Breast epithelium (tissue), 4 donors: ENCODE data around the gene CAMTA1. TPM values are rescaled to one million over a fixed set of nuclear protein-coding genes. Genes with fewer than 3 reads are reported as not detected.

Experiments
- DNase-seq, 2 donors: peaks; one replicate each; pipeline ENCODE4 v3.0.0-alpha.2; 2019; ENCODE audit warnings: low spot score in 2 of 2
- H3K27ac ChIP-seq, 2 donors: fragments of 200-600 bp; sonication (generic) in 1 of 2; one replicate each; pipeline ENCODE4 v1.5.1; 2016 to 2019; ENCODE audit warnings: mild to moderate bottlenecking in 1 of 2
- H3K27me3 ChIP-seq, 2 donors: fragments of 200-600 bp; sonication (generic) in 1 of 2; one replicate each; pipeline versions ENCODE4 v1.5.1 to v1.6.0; 2017 to 2019; ENCODE audit warnings: control low read depth in 1 of 2, mild to moderate bottlenecking in 1 of 2
- H3K36me3 ChIP-seq: fragments of 200-600 bp; one replicate; pipeline ENCODE4 v1.5.1; 2019
- H3K4me1 ChIP-seq, 2 donors: fragments of 200-600 bp; sonication (generic); one replicate each; pipeline ENCODE4 v1.5.1; 2016 to 2019; ENCODE audit warnings: control low read depth in 1 of 2
- H3K4me3 ChIP-seq, 3 donors: fragments of 200-600 bp; sonication (generic); 1 replicate in 2 of 3; 2 replicates in 1 of 3; pipeline ENCODE4 v1.5.1; 2016 to 2019; ENCODE audit warnings: mild to moderate bottlenecking in 3 of 3, moderate library complexity in 2 of 3
- H3K9me3 ChIP-seq, 2 donors: fragments of 200-600 bp; sonication (generic) in 1 of 2; one replicate each; pipeline ENCODE4 v1.5.1; 2016 to 2019; ENCODE audit warnings: control low read depth in 1 of 2
- CTCF ChIP-seq, 3 donors: fragments of 450-650 bp; IDR thresholded peaks; one replicate each; pipeline ENCODE4 v1.5.1; 2016 to 2017; ENCODE audit warnings: antibody characterized with exemption in 3 of 3, mild to moderate bottlenecking in 3 of 3, moderate library complexity in 3 of 3
- POLR2A ChIP-seq: fragments of 450-650 bp; IDR thresholded peaks from one replicate; pipeline ENCODE4 v1.6.1; 2016; ENCODE audit warnings: antibody characterized with exemption, mild to moderate bottlenecking, moderate library complexity
- POLR2AphosphoS5 ChIP-seq, 3 donors: sonication (generic); formaldehyde crosslinking; IDR thresholded peaks; one replicate each; pipeline ENCODE4 v1.6.1; 2017; ENCODE audit warnings: antibody characterized with exemption in 3 of 3
- intact Hi-C: fragments of 100-400 bp; cut with DNase I; formaldehyde crosslinking; loops from one replicate; pipeline ENCODE4 v1.15.1; 2023; ENCODE audit warnings: low total_unique reads
- total RNA-seq, 3 donors: library from RNA; depleted of rRNA; stranded (reverse); fragments of >200 nt; gene quantifications; one replicate each; pipeline ENCODE4 v1.1.0, GENCODE V29; 2016

The CAMTA1 gene
- total RNA-seq, 3 donors from 2014 or later = 53.4 to 84.0 (median 61.9) TPM

GRCh38 chr1:7250176-7250575, 464.9 kb downstream of the CAMTA1 start:
- no peaks in the 10 kb centered on the region for H3K27me3 ChIP-seq
- H3K9me3 ChIP-seq = no peaks in the 10 kb centered on the region
- TF ChIP-seq POLR2A (no peak), CTCF (IDR thresholded peaks at IDR 0.05) (no peak), POLR2AphosphoS5 (IDR thresholded peaks at IDR 0.05) (no peak)
- H3K27ac ChIP-seq = no peak overlapping the region
- no peak overlapping the region for H3K4me3 ChIP-seq
- no peak for DNase-seq
- no peaks in the 10 kb centered on the region for H3K36me3 ChIP-seq
- intact Hi-C loops = no loop called here
- no peaks in the 10 kb centered on the region for H3K4me1 ChIP-seq

- intact Hi-C loops = no loop called here
- TF ChIP-seq POLR2A = no peak
- no peak for TF ChIP-seq POLR2AphosphoS5 (IDR thresholded peaks at IDR 0.05)
- TF ChIP-seq CTCF (IDR thresholded peaks at IDR 0.05) = no peak
Observed at GRCh38 chr1:7250597-7251453, 465.6 kb downstream of the CAMTA1 start.

GRCh38 chr1:7251454-7251800, 466.2 kb downstream of the CAMTA1 start:
- DNase-seq = no peak
- no peaks in the 10 kb centered on the region for H3K9me3 ChIP-seq
- intact Hi-C loops = no loop called here

More at GRCh38 chr1:7250597-7251453, 465.6 kb downstream of the CAMTA1 start:
- no peaks in the 10 kb centered on the region for H3K9me3 ChIP-seq
- H3K4me1 ChIP-seq = no peaks in the 10 kb centered on the region
- DNase-seq = no peak
- no peaks in the 10 kb centered on the region for H3K27me3 ChIP-seq
- H3K27ac ChIP-seq = no peak overlapping the region
- H3K4me3 ChIP-seq = no peak overlapping the region
- H3K36me3 ChIP-seq = no peaks in the 10 kb centered on the region

GRCh38 chr1:7252411-7253117, 467.3 kb downstream of the CAMTA1 start:
- H3K4me1 ChIP-seq = no peaks in the 10 kb centered on the region
- H3K4me3 ChIP-seq = no peak overlapping the region
- TF ChIP-seq CTCF (IDR thresholded peaks at IDR 0.05) = no peak
- no peak for TF ChIP-seq POLR2AphosphoS5 (IDR thresholded peaks at IDR 0.05)
- no peak for DNase-seq
- H3K36me3 ChIP-seq = no peaks in the 10 kb centered on the region
- intact Hi-C loops = no loop called here
- no peaks in the 10 kb centered on the region for H3K9me3 ChIP-seq
- no peaks in the 10 kb centered on the region for H3K27me3 ChIP-seq
- H3K27ac ChIP-seq = no peak overlapping the region

More at GRCh38 chr1:7251454-7251800, 466.2 kb downstream of the CAMTA1 start:
- Histone ChIP-seq H3K4me3 (no peak overlapping the region), H3K36me3 (no peaks in the 10 kb centered on the region), H3K4me1 (no peaks in the 10 kb centered on the region), H3K27me3 (no peaks in the 10 kb centered on the region), H3K27ac (no peak overlapping the region)
- no peak for TF ChIP-seq POLR2A
- no peak for TF ChIP-seq POLR2AphosphoS5 (IDR thresholded peaks at IDR 0.05)
- TF ChIP-seq CTCF (IDR thresholded peaks at IDR 0.05) = no peak

GRCh38 chr1:7253118-7253480, 467.8 kb downstream of the CAMTA1 start:
- DNase-seq = no peak
- Histone ChIP-seq H3K4me3 (no peak overlapping the region), H3K27me3 (no peaks in the 10 kb centered on the region), H3K27ac (no peak overlapping the region), H3K9me3 (no peaks in the 10 kb centered on the region), H3K36me3 (no peaks in the 10 kb centered on the region), H3K4me1 (no peaks in the 10 kb centered on the region)
- intact Hi-C loops = no loop called here
- TF ChIP-seq CTCF (IDR thresholded peaks at IDR 0.05) (no peak), POLR2A (no peak)
